GM18499 (cell line): ENCODE data around the gene TAOK1.
"Not testable (repeated sequence)": the region's sequence is repeated elsewhere in the genome, so short reads cannot be mapped to it uniquely, and the experiment has no call there.

Source experiments
- ATAC-seq: cut with Tn5 transposase; IDR thresholded peaks from one replicate; pipeline ENCODE4 v1.9.1; 2021; ENCODE audit warnings: moderate number of reproducible peaks; ENCODE audit not compliant: insufficient read depth, unreplicated experiment

The TAOK1 gene

GRCh38 chr17:29389982-29390850 lies at the start of gene TAOK1:
Gene TAOK1, plus strand, starts transcription at chr17:29390363. Its CDS starts 61,186 bp downstream, at chr17:29451549.
- ATAC-seq, result peak; percentile 41

- no peak for ATAC-seq
Observed at GRCh38 chr17:29341726-29342125, 48.4 kb upstream of the TAOK1 start.

GRCh38 chr17:29342158-29342765 lies 47.9 kb upstream of the TAOK1 start:
- ATAC-seq, result no peak

GRCh38 chr17:29344201-29344856 lies 45.8 kb upstream of the TAOK1 start:
- ATAC-seq, result no peak

GRCh38 chr17:29345066-29345465 lies 45.1 kb upstream of the TAOK1 start:
- no peak for ATAC-seq

GRCh38 chr17:29345470-29345869 lies 44.7 kb upstream of the TAOK1 start:
- not testable (repeated sequence) for ATAC-seq

GRCh38 chr17:29346462-29346861 lies 43.7 kb upstream of the TAOK1 start:
- ATAC-seq, result no peak

- ATAC-seq, result no peak
Observed at GRCh38 chr17:29347831-29348629, 42.1 kb upstream of the TAOK1 start.

- ATAC-seq, result no peak
Observed at GRCh38 chr17:29349409-29349808, 40.8 kb upstream of the TAOK1 start.

GRCh38 chr17:29352146-29352545 lies 38.0 kb upstream of the TAOK1 start:
- ATAC-seq, result no peak

- ATAC-seq, result no peak
Observed at GRCh38 chr17:29357232-29357631, 32.9 kb upstream of the TAOK1 start.

- no peak for ATAC-seq
Observed at GRCh38 chr17:29357821-29358232, 32.3 kb upstream of the TAOK1 start.

- ATAC-seq, result no peak
Observed at GRCh38 chr17:29358416-29358815, 31.7 kb upstream of the TAOK1 start.

- no peak for ATAC-seq
Observed at GRCh38 chr17:29359777-29360176, 30.4 kb upstream of the TAOK1 start.

- ATAC-seq, result no peak
Observed at GRCh38 chr17:29363716-29364115, 26.4 kb upstream of the TAOK1 start.

GRCh38 chr17:29364691-29365090 lies 25.5 kb upstream of the TAOK1 start:
- ATAC-seq, result no peak

GRCh38 chr17:29368161-29368560 lies 22.0 kb upstream of the TAOK1 start:
- ATAC-seq, result no peak

GRCh38 chr17:29368926-29369325 lies 21.2 kb upstream of the TAOK1 start:
- no peak for ATAC-seq

- ATAC-seq, result no peak
Observed at GRCh38 chr17:29369831-29370735, 20.1 kb upstream of the TAOK1 start.
